GM18498 (cell line): Measurements from ENCODE around the gene METTL24.

ENCODE experiments used
- ATAC-seq: cut with Tn5 transposase; IDR thresholded peaks from one replicate; pipeline ENCODE4 v1.9.1; 2021; ENCODE audit warnings: mild to moderate bottlenecking, moderate library complexity; ENCODE audit not compliant: unreplicated experiment

METTL24 gene

GRCh38 chr6:110338820-110339470 lies 19.2 kb downstream of the METTL24 start:
- ATAC-seq = no peak

DNA sequence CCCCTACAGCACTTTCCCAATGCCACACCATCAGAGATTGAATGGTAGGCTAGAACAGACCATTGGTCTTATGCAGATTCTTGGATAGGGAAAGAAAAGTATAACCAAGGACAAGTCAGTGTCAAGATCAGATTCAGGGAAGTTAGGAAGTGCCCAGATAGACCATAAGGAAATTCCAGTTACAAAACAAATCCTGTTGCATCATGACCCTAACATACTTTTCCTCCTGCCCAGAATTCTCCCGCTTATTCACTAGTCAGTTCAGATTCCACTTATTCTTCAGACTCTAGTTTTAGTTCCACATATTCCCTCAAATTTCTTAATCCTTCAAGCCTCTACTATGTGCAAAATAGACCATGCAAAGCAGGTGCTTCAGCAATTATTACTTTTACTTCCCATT lies 20.7 kb downstream of the METTL24 start:
- no peak for ATAC-seq

DNA sequence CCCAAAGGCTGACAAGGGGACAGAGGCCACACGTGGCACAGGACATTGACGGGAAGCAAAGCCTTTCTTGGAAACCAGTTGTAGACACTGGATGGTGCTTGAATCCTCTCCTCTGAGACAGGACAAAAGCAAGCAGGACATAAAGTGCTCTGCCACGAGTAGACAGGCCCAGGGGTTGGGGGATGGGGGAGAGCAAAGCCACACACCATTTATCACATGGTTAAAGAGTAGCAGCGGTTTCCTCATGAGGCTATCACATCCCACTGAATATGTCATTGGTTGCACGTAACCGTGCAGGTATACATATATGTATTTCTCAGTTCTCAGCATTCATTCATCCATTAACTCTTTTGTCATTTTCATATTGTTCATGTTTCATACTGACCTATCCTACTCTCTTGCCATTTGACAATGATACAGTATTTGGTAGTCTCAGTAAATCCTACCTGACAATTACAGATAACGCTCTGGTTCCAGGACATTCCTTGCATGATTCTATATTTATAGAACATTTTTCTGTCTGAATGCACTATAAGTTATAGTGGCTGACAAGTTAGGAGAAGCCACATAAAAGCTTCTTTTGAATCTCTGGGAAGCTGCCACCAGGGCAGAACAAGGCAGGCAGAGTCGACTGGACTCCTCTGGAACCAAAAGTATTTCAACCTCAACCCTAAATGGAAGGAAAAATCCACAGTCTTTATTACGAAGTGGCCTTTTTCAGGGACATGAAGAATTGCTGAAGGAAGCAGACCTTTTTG lies 23.5 kb downstream of the METTL24 start:
- ATAC-seq = no peak

- ATAC-seq = no peak
Measured at GRCh38 chr6:110332281-110332680, 25.9 kb downstream of the METTL24 start.

- no peak for ATAC-seq
Measured at GRCh38 chr6:110331816-110332215, 26.3 kb downstream of the METTL24 start.

GRCh38 chr6:110331390-110331789 lies 26.8 kb downstream of the METTL24 start:
- ATAC-seq = no peak

DNA sequence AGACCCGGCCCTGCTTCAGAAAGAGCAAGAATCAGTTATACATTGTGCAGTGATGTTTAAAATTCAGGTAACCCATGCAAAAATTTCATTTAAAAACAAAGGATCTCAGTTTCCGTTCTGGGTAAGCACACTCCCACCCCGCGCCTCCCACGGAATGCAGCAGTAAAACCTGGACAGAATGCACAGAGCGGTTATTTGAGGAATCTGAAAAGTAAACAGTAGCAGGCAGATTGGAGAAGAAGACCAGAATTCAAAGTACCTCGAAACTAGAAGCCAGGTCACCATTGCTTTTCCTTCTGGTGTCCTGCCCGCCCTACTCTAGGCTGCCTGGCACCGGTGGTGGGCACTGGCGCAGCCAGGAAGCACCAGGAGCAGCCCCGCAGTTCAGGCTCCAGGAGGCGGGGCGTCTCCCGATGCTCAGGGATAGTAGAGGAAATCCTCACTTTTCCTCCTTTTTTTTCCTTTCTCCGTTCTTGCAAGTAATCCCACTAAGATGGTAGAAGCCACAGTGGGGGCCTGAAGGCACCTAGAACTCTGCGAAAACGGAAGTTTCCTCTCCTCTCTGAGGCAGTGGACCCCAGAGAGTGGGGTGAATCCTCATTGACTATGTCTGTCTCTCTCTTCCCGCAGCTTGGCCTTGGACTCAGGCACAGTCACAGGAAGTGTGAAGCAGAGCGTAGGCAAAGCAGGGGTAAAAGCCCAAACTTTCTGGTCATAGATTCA lies 28.3 kb downstream of the METTL24 start:
- no peak for ATAC-seq

GRCh38 chr6:110329348-110329713 lies 28.8 kb downstream of the METTL24 start:
- ATAC-seq = no peak

GRCh38 chr6:110328259-110328658 lies 29.9 kb downstream of the METTL24 start:
- ATAC-seq = no peak

DNA sequence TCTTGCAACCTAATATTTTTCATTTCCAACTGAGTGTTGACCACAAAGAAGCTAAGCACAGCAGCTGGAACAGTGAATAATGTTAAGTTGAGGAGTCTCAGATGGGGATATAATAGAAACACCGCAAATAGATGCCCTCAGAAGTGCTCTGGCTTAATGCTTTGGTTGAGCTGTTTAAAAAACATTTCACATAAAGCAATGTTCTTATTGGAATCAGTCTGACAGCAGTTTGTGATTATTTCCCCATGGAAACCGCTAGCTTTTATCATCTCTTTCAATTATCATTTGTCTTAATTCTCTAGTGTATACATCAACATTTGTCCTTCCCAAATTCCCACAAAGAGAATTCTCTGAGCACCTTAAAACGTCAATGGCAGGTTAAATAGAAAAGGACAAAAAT lies 30.8 kb downstream of the METTL24 start:
- ATAC-seq = no peak

- no peak for ATAC-seq
Measured at GRCh38 chr6:110326609-110327008, 31.5 kb downstream of the METTL24 start.

DNA sequence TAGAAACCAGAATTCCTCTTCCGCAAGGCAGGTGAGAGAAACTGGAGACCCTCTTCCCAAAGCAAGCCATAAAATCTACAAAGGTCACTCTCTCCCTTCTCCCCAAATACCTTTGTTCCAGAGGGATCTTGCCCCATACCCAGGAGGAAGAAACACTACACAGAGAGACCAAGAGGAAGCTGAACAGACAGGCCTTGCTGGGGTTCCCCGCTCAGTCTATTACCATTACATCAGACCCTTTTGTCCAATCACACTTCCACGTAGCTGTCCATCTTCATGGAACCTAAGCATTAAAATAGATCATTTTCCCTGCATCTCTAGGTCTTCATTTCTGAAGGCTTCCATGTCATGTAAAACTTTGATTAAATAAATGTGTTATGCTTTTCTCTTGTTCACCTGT lies 32.1 kb downstream of the METTL24 start:
- ATAC-seq = no peak

DNA sequence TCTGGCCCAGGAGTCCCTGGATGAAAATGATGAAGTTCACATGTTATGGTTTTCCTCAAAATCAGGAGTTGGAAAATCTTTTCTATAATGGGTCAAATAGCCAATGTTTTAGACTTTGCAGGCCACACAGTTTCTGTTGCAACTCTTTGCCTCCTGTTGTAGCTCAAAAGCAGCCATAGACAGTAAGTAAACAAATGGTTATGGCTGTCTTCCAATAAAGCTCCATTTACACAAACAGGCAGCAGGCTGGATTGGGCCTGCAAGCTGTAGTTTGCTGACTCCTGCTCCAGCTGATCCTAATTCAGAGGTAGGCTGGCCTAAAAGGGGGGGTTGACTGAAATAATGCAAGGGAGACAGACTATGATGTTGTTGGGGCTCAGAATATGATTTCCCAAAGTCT lies 33.0 kb downstream of the METTL24 start:
- no peak for ATAC-seq

- ATAC-seq = no peak
Measured at GRCh38 chr6:110324548-110324947, 33.6 kb downstream of the METTL24 start.

DNA sequence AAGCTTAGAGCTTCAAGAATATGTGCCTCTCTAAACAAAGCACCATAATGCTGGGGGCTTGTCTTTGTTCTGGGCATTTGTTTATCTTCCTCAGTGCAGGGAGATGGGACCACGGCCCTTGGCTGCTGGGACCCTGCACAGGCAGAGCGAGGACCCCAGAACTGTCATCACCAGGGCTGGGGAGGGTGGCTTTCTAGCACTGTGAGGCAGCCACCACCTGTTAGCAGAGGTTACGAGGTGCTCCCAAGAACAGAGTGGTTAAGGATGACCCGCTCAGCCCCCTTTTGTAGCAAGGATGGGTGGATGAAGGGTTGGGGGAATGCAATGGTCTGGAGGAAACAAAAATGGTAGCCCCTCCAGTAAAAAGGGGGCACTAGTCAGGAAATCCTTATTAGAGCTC lies 34.9 kb downstream of the METTL24 start:
- ATAC-seq = no peak

DNA sequence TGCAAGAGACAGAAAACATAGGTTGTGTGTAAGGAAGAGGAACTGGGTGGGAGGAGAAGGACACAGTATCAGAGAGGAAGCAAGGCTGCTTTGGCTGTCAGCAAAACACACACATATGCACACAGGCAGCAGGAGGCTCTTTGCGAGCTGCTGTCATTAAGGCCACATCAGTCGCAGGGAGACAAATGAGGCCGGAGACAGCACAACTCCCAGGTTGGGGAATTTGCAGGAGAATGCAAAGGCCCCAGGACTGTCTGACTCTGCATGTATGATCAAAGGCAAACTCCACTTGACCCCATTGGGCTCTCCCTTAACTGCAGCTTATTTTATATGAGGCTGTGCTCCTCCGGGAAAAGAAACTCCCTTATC lies 35.3 kb downstream of the METTL24 start:
- no peak for ATAC-seq

DNA sequence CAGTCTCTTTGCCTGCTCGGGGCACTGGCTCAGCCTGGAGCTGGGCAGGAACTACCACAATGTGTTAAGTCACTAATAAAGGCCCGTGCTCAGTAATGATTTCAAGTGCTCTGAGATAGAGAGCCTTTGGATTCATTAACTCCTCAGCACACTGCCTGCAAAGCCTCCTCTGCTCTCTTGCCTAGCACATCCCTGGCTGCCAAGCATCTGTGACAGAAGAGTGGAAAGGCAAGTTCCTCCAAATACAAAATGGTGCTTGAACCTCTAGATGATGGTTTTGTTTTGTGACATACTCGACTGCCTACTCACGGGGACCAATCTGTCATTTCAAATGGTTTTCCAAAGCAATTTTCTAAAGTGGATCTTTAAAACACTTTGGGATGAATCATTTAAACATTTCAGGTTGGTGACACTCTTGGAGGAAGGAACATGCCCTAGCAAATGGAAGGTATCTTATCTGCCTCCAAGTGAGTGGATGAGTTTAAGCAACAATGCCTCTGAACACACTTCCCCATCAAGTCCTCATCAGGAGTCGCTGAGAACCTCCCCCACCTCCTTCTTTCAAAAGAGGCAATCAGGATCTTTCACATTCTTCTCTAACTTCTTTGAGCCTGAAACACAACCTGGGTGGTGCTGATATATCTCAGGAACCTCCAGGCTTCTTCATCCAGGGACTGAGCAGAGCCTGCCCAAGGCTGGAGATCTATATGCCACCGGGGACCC lies 35.8 kb downstream of the METTL24 start:
- no peak for ATAC-seq

GRCh38 chr6:110320307-110320706 lies 37.8 kb downstream of the METTL24 start:
- no peak for ATAC-seq

DNA sequence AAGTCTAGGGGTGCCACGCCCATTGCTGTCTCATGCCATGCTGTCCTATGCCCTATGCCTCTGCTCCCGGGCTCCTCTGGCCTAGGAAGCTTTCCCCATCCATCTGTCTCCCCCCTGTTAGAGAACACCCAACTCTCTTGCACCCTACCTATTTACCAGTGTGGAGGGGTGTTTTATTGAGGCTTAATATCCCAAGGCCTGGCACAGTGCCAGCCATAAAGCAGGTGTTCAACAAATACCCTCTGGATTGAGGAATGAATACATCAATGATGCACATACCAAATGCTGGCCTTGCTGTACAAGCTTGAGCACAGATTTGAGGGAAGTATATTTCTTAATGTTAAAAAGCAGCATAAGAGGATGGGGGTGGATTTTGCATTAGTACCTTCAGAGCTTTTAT lies 38.3 kb downstream of the METTL24 start:
- no peak for ATAC-seq

GRCh38 chr6:110319381-110319780 lies 38.8 kb downstream of the METTL24 start:
- ATAC-seq = no peak

- no peak for ATAC-seq
Measured at GRCh38 chr6:110318971-110319370, 39.2 kb downstream of the METTL24 start.
